Breast epithelium (tissue), 3 donors: ENCODE results near the gene PTPN1.

ENCODE experiments used
- POLR2A ChIP-seq: fragments of 450-650 bp; IDR thresholded peaks from one replicate; pipeline ENCODE4 v1.6.1; 2016; ENCODE audit warnings: antibody characterized with exemption, mild to moderate bottlenecking, moderate library complexity
- POLR2AphosphoS5 ChIP-seq, 3 donors: sonication (generic); formaldehyde crosslinking; IDR thresholded peaks; one replicate each; pipeline ENCODE4 v1.6.1; 2017; ENCODE audit warnings: antibody characterized with exemption in 3 of 3
- TF ChIP-seq, protein P1 (sequence below), 3 donors: fragments of 450-650 bp; IDR thresholded peaks; one replicate each; pipeline ENCODE4 v1.5.1; 2016 to 2017; ENCODE audit warnings: antibody characterized with exemption in 3 of 3, mild to moderate bottlenecking in 3 of 3, moderate library complexity in 3 of 3

DNA sequence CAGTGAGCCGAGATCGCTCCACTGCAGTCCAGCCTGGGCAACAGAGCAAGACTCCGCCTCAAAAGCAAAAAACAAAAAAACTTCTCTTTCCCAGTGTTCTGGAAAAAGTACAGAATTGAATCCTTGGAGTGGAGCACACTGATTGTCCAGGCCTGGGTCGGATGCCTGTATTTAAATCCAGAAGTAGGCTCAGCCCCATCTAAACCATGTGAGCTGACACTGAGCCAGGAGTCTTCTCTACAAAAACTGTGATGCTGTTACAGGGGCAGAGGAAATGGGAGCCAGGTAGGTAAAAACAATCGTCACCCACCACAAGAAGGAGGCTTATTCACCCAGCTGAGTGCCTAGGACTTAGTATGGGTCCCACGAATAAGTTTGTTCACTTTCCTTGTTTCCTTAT is 43.0 kb upstream of the PTPN1 start:
- TF ChIP-seq, protein P1, sequence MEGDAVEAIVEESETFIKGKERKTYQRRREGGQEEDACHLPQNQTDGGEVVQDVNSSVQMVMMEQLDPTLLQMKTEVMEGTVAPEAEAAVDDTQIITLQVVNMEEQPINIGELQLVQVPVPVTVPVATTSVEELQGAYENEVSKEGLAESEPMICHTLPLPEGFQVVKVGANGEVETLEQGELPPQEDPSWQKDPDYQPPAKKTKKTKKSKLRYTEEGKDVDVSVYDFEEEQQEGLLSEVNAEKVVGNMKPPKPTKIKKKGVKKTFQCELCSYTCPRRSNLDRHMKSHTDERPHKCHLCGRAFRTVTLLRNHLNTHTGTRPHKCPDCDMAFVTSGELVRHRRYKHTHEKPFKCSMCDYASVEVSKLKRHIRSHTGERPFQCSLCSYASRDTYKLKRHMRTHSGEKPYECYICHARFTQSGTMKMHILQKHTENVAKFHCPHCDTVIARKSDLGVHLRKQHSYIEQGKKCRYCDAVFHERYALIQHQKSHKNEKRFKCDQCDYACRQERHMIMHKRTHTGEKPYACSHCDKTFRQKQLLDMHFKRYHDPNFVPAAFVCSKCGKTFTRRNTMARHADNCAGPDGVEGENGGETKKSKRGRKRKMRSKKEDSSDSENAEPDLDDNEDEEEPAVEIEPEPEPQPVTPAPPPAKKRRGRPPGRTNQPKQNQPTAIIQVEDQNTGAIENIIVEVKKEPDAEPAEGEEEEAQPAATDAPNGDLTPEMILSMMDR (IDR thresholded peaks at IDR 0.05), result no peak
- TF ChIP-seq POLR2A (no peak), POLR2AphosphoS5 (IDR thresholded peaks at IDR 0.05) (no peak)
